ENCODE measurements around the gene SERPINF2.
"Not testable (repeated sequence)": the region's sequence is repeated elsewhere in the genome, so short reads cannot be mapped to it uniquely, and the experiment has no call there.

Gene SERPINF2

GRCh38 chr17:1716912-1717695, 25.6 kb upstream of the SERPINF2 start:
- DNase-seq: peak; percentile 97

DNA sequence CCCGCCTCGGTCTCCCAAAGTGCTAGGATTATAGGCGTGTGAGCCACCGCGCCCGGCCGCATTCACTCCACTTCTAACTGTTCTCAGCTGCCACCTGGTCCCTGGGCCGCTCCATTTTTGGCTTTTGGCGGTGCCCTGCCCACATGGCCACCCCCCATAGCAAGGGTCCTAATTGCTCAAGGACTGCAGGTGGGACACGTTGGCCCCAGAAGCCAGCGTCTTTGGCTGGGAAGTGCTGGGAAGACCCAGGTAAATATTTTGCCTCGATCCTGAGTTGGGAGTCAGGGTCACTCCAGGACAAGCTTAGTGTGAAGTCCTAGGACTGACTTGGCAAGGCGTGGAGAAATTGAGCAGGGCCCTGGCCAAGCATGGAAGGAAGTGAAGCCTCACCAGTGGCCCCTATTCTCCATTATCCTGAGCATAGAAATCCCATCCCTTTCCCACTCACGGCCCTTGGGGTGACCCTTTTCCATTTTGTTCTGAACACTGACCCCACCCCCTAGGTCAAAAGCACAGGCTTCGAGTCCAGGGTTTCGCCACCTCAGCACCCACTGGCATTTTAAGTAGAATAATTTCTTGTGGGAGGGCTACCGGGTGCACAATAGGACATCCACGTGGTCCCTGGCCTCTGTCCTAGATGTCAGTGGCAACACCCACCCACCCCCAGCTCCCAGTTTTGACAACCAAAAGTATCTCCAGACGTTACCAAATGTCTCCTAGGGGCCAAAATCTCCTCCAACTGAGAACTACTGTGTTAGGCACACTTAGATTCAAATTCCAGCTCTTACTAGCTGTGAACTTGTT, 24.1 kb upstream of the SERPINF2 start:
- DNase-seq: no peak

DNA sequence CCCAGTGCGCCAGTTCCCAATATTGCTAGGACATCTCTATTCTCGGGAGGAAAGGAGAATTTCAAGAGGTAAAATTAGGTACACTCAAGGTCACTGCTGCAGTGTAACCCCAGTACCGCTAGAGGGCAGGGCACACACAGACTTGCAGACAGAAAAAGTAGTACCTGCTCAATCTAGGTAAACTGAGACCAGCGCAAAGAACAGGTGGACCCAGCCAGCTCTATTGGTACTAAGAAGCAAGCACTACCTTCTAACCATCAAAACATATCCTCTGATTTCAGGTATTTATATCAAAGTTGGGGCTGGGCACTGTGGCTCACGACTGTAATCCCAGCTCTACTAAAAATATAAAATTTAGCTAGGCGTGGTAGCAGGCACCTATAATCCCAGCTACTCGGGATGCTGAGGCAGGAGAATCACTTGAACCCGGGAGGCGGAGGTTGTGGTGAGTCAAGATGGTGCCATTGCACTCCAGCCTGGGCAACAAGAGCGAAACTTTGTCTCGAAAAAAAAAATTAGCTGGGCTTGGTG, 21.8 kb upstream of the SERPINF2 start:
- peak; percentile 54 for DNase-seq

- not testable (repeated sequence) for DNase-seq
These were observed 20.6 kb upstream of the SERPINF2 start for GRCh38 chr17:1722022-1722421.

DNA sequence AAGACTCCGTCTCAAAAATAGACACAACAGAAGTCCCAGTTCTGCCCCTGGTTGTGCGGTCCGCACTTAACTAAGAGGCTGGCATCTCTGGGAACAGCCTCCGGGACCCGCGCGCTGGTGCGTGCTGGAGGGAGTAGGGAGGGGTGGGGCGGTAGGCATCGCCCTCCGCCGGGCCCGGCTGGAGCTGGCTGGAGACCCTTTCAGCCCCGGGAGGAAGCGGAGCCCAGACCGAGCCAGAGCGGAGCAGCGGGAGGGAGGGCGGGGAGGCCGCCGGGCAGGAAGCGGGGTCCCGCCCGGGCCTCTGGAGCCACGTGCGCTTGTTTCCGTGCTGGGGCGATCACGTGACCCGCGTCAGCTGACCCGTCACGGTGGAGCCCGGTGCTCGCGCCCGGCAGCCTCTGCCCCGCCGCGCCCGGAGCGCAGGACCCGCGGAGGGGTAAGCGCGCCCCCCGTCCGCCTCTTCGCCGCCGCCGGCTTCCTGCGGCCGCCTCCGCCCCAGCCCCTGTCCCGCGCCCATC, 18.3 kb upstream of the SERPINF2 start, which contains the start of gene WDR81:
TSS of gene WDR81 (plus strand) at position 354 of the 518 bp plus-strand sequence. CDS start 256 bp downstream, outside the sequence.
- peak; percentile 80 for DNase-seq

- DNase-seq: peak; percentile 73
These were observed 17.6 kb upstream of the SERPINF2 start for GRCh38 chr17:1724869-1725641.

GRCh38 chr17:1725642-1726511, 16.8 kb upstream of the SERPINF2 start:
- DNase-seq: no peak

DNA sequence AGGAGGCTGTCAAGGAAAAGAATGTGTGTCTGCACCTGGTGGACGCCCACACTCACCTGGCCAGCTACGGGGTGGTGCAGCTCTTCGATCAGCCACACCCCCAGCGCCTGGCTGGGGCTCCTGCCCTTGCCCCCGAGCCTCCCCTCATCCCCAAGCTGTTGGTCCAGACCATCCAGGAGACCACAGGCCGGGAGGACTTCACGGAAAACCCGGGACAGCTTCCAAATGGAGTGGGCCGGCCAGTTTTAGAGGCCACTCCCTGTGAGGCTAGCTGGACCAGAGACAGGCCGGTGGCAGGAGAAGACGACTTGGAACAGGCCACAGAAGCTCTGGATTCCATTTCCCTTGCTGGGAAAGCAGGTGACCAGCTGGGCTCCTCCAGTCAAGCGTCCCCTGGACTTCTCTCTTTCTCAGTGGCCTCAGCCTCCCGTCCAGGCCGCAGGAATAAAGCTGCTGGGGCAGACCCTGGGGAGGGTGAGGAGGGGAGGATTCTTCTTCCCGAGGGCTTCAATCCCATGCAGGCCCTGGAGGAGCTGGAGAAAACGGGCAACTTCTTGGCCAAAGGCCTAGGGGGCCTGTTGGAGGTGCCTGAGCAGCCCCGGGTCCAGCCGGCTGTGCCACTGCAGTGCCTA, 15.9 kb upstream of the SERPINF2 start:
- no peak for DNase-seq

- no peak for DNase-seq
These were observed 15.3 kb upstream of the SERPINF2 start for GRCh38 chr17:1727258-1727789.

DNA sequence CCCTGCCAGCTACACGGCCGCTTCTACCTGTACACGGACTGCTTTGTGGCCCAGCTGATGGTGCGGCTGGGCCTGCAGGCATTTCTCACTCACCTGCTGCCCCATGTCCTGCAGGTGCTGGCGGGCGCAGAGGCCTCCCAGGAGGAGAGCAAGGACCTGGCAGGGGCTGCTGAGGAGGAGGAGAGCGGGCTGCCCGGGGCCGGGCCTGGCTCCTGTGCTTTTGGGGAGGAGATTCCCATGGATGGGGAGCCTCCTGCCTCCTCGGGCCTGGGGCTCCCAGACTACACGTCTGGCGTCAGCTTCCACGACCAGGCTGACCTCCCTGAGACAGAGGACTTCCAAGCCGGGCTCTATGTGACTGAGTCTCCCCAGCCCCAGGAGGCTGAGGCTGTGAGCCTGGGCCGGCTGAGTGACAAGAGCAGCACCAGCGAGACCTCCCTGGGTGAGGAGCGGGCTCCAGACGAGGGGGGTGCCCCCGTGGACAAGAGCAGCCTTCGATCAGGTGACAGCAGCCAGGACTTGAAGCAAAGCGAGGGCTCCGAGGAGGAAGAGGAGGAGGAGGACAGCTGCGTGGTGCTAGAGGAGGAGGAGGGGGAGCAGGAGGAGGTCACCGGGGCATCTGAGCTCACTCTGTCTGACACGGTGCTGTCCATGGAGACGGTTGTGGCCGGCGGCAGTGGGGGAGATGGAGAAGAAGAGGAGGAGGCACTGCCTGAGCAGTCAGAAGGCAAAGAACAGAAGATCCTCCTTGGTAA, 14.6 kb upstream of the SERPINF2 start:
- DNase-seq: no peak

GRCh38 chr17:1729966-1730325, 12.7 kb upstream of the SERPINF2 start:
- no peak for DNase-seq

GRCh38 chr17:1730326-1731193, 12.1 kb upstream of the SERPINF2 start:
- DNase-seq: peak; percentile 91

DNA sequence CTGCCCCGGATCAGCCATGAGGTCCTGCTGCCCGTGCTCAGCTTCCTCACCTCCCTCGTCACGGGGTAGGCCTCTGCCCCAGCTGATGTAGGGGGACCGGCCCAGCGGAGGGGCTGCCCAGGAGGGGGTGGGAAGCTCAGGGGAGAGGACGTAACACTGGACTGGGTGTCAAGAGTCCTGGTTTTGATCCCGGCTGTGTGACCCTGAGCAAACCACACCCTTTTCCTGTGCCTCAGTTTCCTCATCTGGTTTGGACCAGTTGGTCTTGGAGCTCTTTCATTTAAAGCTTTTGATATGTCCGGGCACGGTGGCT, 11.5 kb upstream of the SERPINF2 start:
- no peak for DNase-seq

- DNase-seq: no peak
These were observed 10.3 kb upstream of the SERPINF2 start for GRCh38 chr17:1732241-1732832.

DNA sequence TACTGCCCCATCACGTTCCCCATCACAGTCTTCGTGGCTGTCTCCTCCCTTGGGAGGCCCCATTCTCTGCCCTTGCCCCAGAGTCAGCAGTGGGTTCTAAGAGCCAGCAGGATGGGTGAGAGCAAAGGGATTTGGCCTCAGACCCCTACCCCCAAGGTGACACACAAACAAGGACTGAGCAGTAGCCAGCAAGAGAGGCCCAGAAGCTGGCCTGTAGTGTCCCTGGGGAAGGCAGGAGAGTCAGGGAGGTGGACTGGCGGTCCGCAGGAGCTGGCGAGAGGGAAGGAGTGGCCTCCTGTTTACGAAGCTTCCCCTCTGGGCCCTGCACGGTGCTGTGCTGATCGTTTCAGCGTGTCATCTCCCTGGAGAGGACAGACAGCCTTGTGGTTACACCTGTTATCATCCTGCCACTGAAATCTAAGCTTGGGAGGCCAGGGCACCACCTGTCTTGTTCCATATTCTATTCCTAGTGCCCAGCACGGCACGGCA, 9.8 kb upstream of the SERPINF2 start:
- DNase-seq: no peak

GRCh38 chr17:1733759-1734158, 8.9 kb upstream of the SERPINF2 start:
- no peak for DNase-seq

GRCh38 chr17:1735418-1735817, 7.3 kb upstream of the SERPINF2 start:
- DNase-seq: no peak

DNA sequence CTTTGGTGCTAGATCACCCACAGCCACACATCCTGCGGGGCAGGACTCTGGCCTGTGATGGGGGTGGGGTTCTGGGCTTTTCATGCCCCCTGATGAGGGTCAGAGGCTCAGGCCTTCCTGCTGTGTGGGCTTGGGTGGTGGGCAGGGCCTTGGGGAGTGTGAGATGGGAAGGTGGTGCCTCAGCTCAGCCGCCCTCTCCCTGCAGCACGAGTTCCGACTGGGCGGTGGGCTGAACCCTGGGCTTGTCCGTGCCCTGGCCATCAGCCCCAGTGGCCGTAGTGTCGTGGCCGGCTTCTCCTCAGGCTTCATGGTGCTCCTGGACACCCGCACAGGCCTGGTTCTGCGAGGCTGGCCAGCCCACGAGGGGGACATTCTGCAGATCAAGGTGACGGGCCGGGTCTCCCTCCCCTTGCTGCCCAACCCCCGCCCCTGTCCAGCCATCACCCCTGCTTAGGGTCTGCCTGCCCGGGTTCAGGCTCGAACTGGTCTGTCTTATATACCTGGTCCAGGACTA, 6.8 kb upstream of the SERPINF2 start:
- no peak for DNase-seq
